Measurements from ENCODE around the gene SPECC1L.
"Not testable (repeated sequence)": the region's sequence is repeated elsewhere in the genome, so short reads cannot be mapped to it uniquely, and the experiment has no call there.

The SPECC1L gene

DNA sequence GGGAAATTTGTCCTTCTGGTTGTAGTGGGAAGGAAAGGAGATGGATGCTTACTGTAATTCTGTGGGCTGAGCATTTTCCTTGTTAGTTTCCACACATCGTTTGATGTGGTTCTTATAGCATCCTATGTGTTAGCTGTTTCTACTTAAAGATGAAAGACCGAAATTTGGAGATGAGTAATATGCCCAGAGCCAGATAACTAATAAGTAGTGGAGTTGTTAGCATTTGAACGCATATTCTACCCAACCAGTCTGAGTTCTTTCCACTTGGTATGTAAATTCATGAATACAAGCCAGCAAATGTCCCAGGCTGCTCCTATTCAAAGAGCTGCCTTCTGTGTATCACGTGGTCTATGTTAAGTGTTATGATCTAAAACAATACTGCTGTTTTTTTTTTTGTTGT lies 14.6 kb downstream of the SPECC1L start:
- H4K20me1 ChIP-seq (ENCODE audit: insufficient read depth, low read length) = peaks cover 52% of the 10 kb centered on the region
- H3K9ac ChIP-seq (ENCODE audit: low read depth, low read length) = no peak overlapping the region
- no peaks in the 10 kb centered on the region for H3K27me3 ChIP-seq (ENCODE audit: insufficient read depth, low read length, poor library complexity)
- H3K9me3 ChIP-seq (ENCODE audit: insufficient read depth, low read length, severe bottlenecking) = no peaks in the 10 kb centered on the region
- H3K27ac ChIP-seq (ENCODE audit: low read length) = 0 out of 2 replicates have a peak overlapping the region, but pooled peaks have one; percentile 8
- peak overlapping the region; percentile 24; the same call in 1 of the 2 replicates for H3K4me2 ChIP-seq (ENCODE audit: insufficient read depth, low read length)
- TF ChIP-seq, protein P1, sequence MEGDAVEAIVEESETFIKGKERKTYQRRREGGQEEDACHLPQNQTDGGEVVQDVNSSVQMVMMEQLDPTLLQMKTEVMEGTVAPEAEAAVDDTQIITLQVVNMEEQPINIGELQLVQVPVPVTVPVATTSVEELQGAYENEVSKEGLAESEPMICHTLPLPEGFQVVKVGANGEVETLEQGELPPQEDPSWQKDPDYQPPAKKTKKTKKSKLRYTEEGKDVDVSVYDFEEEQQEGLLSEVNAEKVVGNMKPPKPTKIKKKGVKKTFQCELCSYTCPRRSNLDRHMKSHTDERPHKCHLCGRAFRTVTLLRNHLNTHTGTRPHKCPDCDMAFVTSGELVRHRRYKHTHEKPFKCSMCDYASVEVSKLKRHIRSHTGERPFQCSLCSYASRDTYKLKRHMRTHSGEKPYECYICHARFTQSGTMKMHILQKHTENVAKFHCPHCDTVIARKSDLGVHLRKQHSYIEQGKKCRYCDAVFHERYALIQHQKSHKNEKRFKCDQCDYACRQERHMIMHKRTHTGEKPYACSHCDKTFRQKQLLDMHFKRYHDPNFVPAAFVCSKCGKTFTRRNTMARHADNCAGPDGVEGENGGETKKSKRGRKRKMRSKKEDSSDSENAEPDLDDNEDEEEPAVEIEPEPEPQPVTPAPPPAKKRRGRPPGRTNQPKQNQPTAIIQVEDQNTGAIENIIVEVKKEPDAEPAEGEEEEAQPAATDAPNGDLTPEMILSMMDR (IDR thresholded peaks at IDR 0.05; ENCODE audit: borderline replicate concordance, extremely low read depth, low read length, poor library complexity, severe bottlenecking) = no peak
- TF ChIP-seq EZH2 (IDR thresholded peaks at IDR 0.05; ENCODE audit: borderline replicate concordance, low read depth, low read length, severe bottlenecking) = no peak
- H3K4me1 ChIP-seq (ENCODE audit: insufficient read depth, low read length) = peaks cover 32% of the 10 kb centered on the region
- H3K36me3 ChIP-seq (ENCODE audit: insufficient read depth, low read length) = no peaks in the 10 kb centered on the region
- DNase-seq (no peak), ATAC-seq (ENCODE audit: insufficient read depth, low read depth) (peak; percentile 83)
- no peak overlapping the region for H3K4me3 ChIP-seq (ENCODE audit: low read depth in 1 of 2, low read length in 2 of 2)
- peaks cover 91% of the 10 kb centered on the region for H3K79me2 ChIP-seq (ENCODE audit: insufficient read depth, low read length)
- H2AFZ ChIP-seq (ENCODE audit: low read depth, low read length) = no peak overlapping the region

DNA sequence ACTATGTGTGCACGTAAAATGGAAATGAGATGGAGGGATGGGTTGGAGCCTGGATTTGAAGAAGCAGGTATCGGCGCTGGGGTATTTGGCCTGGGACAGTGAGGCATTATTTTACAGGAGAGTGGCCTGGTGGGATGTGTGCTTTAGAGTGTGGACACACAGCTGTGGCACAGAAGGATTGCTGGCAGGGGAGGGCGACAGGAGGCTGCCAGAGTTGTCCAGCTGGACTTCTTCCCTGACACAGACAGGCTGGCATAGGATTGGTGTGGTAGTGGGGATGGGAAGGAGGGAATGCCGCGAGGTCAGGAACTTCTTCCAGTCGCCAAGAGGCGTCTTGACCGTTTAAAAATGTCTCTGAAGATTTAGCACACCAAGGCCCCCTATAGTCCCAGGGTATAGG lies 16.6 kb downstream of the SPECC1L start:
- not testable (repeated sequence) for H3K4me2 ChIP-seq (ENCODE audit: insufficient read depth, low read length); H3K9me3 ChIP-seq (ENCODE audit: insufficient read depth, low read length, severe bottlenecking); ATAC-seq (ENCODE audit: insufficient read depth, low read depth); H2AFZ ChIP-seq (ENCODE audit: low read depth, low read length); H3K27ac ChIP-seq (ENCODE audit: low read length); H3K9ac ChIP-seq (ENCODE audit: low read depth, low read length); H3K36me3 ChIP-seq (ENCODE audit: insufficient read depth, low read length); H3K27me3 ChIP-seq (ENCODE audit: insufficient read depth, low read length, poor library complexity); H3K4me3 ChIP-seq (ENCODE audit: low read depth in 1 of 2, low read length in 2 of 2); DNase-seq
- Histone ChIP-seq H3K79me2 (ENCODE audit: insufficient read depth, low read length) (peaks cover 94% of the 10 kb centered on the region), H4K20me1 (ENCODE audit: insufficient read depth, low read length) (peaks cover 66% of the 10 kb centered on the region), H3K4me1 (ENCODE audit: insufficient read depth, low read length) (peaks cover 32% of the 10 kb centered on the region)

DNA sequence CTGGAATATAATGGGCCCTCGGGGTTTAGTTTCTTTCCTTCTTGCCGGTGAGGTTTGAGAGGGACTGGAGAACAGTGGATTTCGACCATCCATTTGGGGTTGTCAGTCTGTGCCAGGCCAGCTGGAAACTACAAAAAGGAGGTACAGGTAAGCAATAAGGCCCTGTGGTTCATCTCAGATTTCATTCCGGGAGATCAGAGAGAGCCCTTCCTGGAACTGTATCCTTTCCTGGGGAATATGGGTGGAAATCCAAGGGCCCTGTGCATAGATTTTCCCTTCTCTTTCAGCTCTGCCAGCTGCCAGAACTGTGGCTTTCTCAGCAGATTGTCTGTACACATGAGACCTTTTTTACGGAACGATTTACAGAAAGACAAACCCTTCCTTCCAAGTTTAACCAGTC lies 17.2 kb downstream of the SPECC1L start:
- DNase-seq; H3K36me3 ChIP-seq (ENCODE audit: insufficient read depth, low read length); H3K9ac ChIP-seq (ENCODE audit: low read depth, low read length); H3K9me3 ChIP-seq (ENCODE audit: insufficient read depth, low read length, severe bottlenecking); H3K27ac ChIP-seq (ENCODE audit: low read length); H3K27me3 ChIP-seq (ENCODE audit: insufficient read depth, low read length, poor library complexity); H3K4me2 ChIP-seq (ENCODE audit: insufficient read depth, low read length); H3K4me3 ChIP-seq (ENCODE audit: low read depth in 1 of 2, low read length in 2 of 2); ATAC-seq (ENCODE audit: insufficient read depth, low read depth); H2AFZ ChIP-seq (ENCODE audit: low read depth, low read length): not testable (repeated sequence)
- H3K79me2 ChIP-seq (ENCODE audit: insufficient read depth, low read length) = peaks cover 94% of the 10 kb centered on the region
- H4K20me1 ChIP-seq (ENCODE audit: insufficient read depth, low read length) = peaks cover 65% of the 10 kb centered on the region
- H3K4me1 ChIP-seq (ENCODE audit: insufficient read depth, low read length) = peaks cover 31% of the 10 kb centered on the region

GRCh38 chr22:24289114-24289513 lies 18.5 kb downstream of the SPECC1L start:
- H3K9ac ChIP-seq (ENCODE audit: low read depth, low read length) = no peak overlapping the region
- H3K4me3 ChIP-seq (ENCODE audit: low read depth in 1 of 2, low read length in 2 of 2) = no peak overlapping the region
- no peaks in the 10 kb centered on the region for H3K9me3 ChIP-seq (ENCODE audit: insufficient read depth, low read length, severe bottlenecking)
- no peaks in the 10 kb centered on the region for H3K27me3 ChIP-seq (ENCODE audit: insufficient read depth, low read length, poor library complexity)
- peaks cover 20% of the 10 kb centered on the region for H3K4me1 ChIP-seq (ENCODE audit: insufficient read depth, low read length)
- H3K4me2 ChIP-seq (ENCODE audit: insufficient read depth, low read length) = no peak overlapping the region
- peaks cover 54% of the 10 kb centered on the region for H4K20me1 ChIP-seq (ENCODE audit: insufficient read depth, low read length)
- no peak overlapping the region for H2AFZ ChIP-seq (ENCODE audit: low read depth, low read length)
- H3K36me3 ChIP-seq (ENCODE audit: insufficient read depth, low read length) = no peaks in the 10 kb centered on the region
- ATAC-seq (ENCODE audit: insufficient read depth, low read depth) = no peak
- no peak overlapping the region for H3K27ac ChIP-seq (ENCODE audit: low read length)
- peaks cover 87% of the 10 kb centered on the region for H3K79me2 ChIP-seq (ENCODE audit: insufficient read depth, low read length)
- DNase-seq = no peak
- TF ChIP-seq, protein P1 (IDR thresholded peaks at IDR 0.05; ENCODE audit: borderline replicate concordance, extremely low read depth, low read length, poor library complexity, severe bottlenecking) = no peak
- no peak for TF ChIP-seq EZH2 (IDR thresholded peaks at IDR 0.05; ENCODE audit: borderline replicate concordance, low read depth, low read length, severe bottlenecking)
